ENCODE data around the gene SAMMSON.

Gene SAMMSON

GRCh38 chr3:70003119-70003518 lies 3.6 kb downstream of the SAMMSON start:
- no peak for DNase-seq (ENCODE audit: low read depth)
- no peak overlapping the region for H3K4me3 ChIP-seq (ENCODE audit: control insufficient read depth, low read depth, low read length)
- TF ChIP-seq CTCF (conservative IDR thresholded peaks at IDR 0.05; ENCODE audit: control insufficient read depth, insufficient read depth, low read depth, low read length): no peak

- TF ChIP-seq CTCF (conservative IDR thresholded peaks at IDR 0.05; ENCODE audit: control insufficient read depth, insufficient read depth, low read depth, low read length): no peak
- H3K4me3 ChIP-seq (ENCODE audit: control insufficient read depth, low read depth, low read length): no peak overlapping the region
- DNase-seq (ENCODE audit: low read depth): no peak
Observed at GRCh38 chr3:70006089-70006488, 6.6 kb downstream of the SAMMSON start.

DNA sequence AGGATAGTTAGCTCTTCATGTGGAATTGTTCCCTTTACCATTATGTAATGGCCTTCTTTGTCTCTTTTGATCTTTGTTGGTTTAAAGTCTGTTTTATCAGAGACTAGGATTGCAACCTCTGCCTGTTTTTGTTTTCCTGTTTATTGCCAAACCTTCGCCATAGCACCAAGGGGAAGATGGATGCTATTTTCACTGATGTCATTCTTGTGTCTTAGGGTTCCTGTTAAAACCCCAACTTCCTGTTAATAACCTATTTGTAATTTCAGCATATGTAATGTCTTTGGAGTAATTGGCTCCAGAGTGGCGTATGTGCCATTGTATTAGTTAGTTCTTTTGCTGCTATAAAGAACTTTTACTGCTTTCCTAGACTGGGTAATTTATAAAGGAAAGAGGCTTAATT lies 10.8 kb downstream of the SAMMSON start:
- no peak overlapping the region for H3K4me3 ChIP-seq (ENCODE audit: control insufficient read depth, low read depth, low read length)
- no peak for TF ChIP-seq CTCF (conservative IDR thresholded peaks at IDR 0.05; ENCODE audit: control insufficient read depth, insufficient read depth, low read depth, low read length)
- DNase-seq (ENCODE audit: low read depth): no peak

GRCh38 chr3:70011582-70011981 lies 12.0 kb downstream of the SAMMSON start:
- no peak for TF ChIP-seq CTCF (conservative IDR thresholded peaks at IDR 0.05; ENCODE audit: control insufficient read depth, insufficient read depth, low read depth, low read length)
- DNase-seq (ENCODE audit: low read depth): no peak

GRCh38 chr3:70020906-70021660 lies 21.6 kb downstream of the SAMMSON start:
- no peak overlapping the region for H3K4me3 ChIP-seq (ENCODE audit: control insufficient read depth, low read depth, low read length)
- DNase-seq (ENCODE audit: low read depth): no peak
- TF ChIP-seq CTCF (conservative IDR thresholded peaks at IDR 0.05; ENCODE audit: control insufficient read depth, insufficient read depth, low read depth, low read length): no peak

More at GRCh38 chr3:70011582-70011981, 12.0 kb downstream of the SAMMSON start:
- no peak overlapping the region for H3K4me3 ChIP-seq (ENCODE audit: control insufficient read depth, low read depth, low read length)

GRCh38 chr3:70028361-70028760 lies 28.8 kb downstream of the SAMMSON start:
- no peak for TF ChIP-seq CTCF (conservative IDR thresholded peaks at IDR 0.05; ENCODE audit: control insufficient read depth, insufficient read depth, low read depth, low read length)
- DNase-seq (ENCODE audit: low read depth): no peak

More at GRCh38 chr3:70028361-70028760, 28.8 kb downstream of the SAMMSON start:
- no peak overlapping the region for H3K4me3 ChIP-seq (ENCODE audit: control insufficient read depth, low read depth, low read length)

Data from fibroblast of mammary gland (primary cell).